ENCODE results near the gene MDM1. TPM values are rescaled to one million over a fixed set of nuclear protein-coding genes. Genes with fewer than 3 reads are reported as not detected.

Gene MDM1
- total RNA-seq, 1 experiment from 2014 or later = 22.2 TPM

GRCh38 chr12:68354977-68355541 lies 22.9 kb upstream of the MDM1 start:
- CTCF ChIA-PET = no interaction called here

GRCh38 chr12:68352067-68352466 lies 19.9 kb upstream of the MDM1 start:
- TF ChIP-seq, protein P1, sequence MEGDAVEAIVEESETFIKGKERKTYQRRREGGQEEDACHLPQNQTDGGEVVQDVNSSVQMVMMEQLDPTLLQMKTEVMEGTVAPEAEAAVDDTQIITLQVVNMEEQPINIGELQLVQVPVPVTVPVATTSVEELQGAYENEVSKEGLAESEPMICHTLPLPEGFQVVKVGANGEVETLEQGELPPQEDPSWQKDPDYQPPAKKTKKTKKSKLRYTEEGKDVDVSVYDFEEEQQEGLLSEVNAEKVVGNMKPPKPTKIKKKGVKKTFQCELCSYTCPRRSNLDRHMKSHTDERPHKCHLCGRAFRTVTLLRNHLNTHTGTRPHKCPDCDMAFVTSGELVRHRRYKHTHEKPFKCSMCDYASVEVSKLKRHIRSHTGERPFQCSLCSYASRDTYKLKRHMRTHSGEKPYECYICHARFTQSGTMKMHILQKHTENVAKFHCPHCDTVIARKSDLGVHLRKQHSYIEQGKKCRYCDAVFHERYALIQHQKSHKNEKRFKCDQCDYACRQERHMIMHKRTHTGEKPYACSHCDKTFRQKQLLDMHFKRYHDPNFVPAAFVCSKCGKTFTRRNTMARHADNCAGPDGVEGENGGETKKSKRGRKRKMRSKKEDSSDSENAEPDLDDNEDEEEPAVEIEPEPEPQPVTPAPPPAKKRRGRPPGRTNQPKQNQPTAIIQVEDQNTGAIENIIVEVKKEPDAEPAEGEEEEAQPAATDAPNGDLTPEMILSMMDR (IDR thresholded peaks at IDR 0.05; ENCODE audit: insufficient read depth in 1 of 2, low read depth in 1 of 2, low read length in 1 of 2, severe bottlenecking in 1 of 2, unreplicated experiment in 1 of 2) = no peak
- BruUV-seq (replicated peaks) = no TSS peak
- H3K9me3 Mint-ChIP-seq (ENCODE audit: unreplicated experiment) = no peaks in the 10 kb centered on the region
- Histone ChIP-seq H3K4me3 (ENCODE audit: low read depth, low read length) (no peak overlapping the region), H3K27me3 (replicated peaks; ENCODE audit: control insufficient read depth, insufficient read depth, low read length) (no peaks in the 10 kb centered on the region), H3K9me3 (no peaks in the 10 kb centered on the region), H3K36me3 (ENCODE audit: control insufficient read depth, insufficient read depth, low read length) (no peaks in the 10 kb centered on the region), H3K4me1 (no peaks in the 10 kb centered on the region)
- H3K27ac Mint-ChIP-seq (ENCODE audit: unreplicated experiment) = no peak overlapping the region
- no peaks in the 10 kb centered on the region for H3K27me3 Mint-ChIP-seq (ENCODE audit: insufficient read depth, unreplicated experiment)
- DNase-seq = no peak
- ChIA-PET CTCF (no interaction called here), POLR2A (no interaction called here)
- no peak overlapping the region for H3K4me3 Mint-ChIP-seq (ENCODE audit: unreplicated experiment)
- H3K36me3 Mint-ChIP-seq (ENCODE audit: insufficient read depth, unreplicated experiment) = no peaks in the 10 kb centered on the region
- H3K4me1 Mint-ChIP-seq (ENCODE audit: low read depth, unreplicated experiment) = no peaks in the 10 kb centered on the region
- intact Hi-C loops (cut with micrococcal nuclease; ENCODE audit: unreplicated experiment) = no loop called here

More at GRCh38 chr12:68354977-68355541, 22.9 kb upstream of the MDM1 start:
- Mint-ChIP-seq H3K27me3 (ENCODE audit: insufficient read depth, unreplicated experiment) (no peaks in the 10 kb centered on the region), H3K4me3 (ENCODE audit: unreplicated experiment) (no peak overlapping the region), H3K27ac (ENCODE audit: unreplicated experiment) (no peak overlapping the region), H3K4me1 (ENCODE audit: low read depth, unreplicated experiment) (peaks cover 16% of the 10 kb centered on the region), H3K9me3 (ENCODE audit: unreplicated experiment) (no peaks in the 10 kb centered on the region), H3K36me3 (ENCODE audit: insufficient read depth, unreplicated experiment) (no peaks in the 10 kb centered on the region)
- no peak overlapping the region for H3K4me3 ChIP-seq (ENCODE audit: low read depth, low read length)
- no peaks in the 10 kb centered on the region for H3K27me3 ChIP-seq (replicated peaks; ENCODE audit: control insufficient read depth, insufficient read depth, low read length)
- POLR2A ChIA-PET = no interaction called here
- H3K9me3 ChIP-seq = no peaks in the 10 kb centered on the region
- intact Hi-C loops (cut with micrococcal nuclease; ENCODE audit: unreplicated experiment) = no loop called here
- no TSS peak for BruUV-seq (replicated peaks)
- peaks cover 14% of the 10 kb centered on the region for H3K4me1 ChIP-seq
- TF ChIP-seq, protein P1 (IDR thresholded peaks at IDR 0.05; ENCODE audit: insufficient read depth in 1 of 2, low read depth in 1 of 2, low read length in 1 of 2, severe bottlenecking in 1 of 2, unreplicated experiment in 1 of 2) = no peak
- H3K36me3 ChIP-seq (ENCODE audit: control insufficient read depth, insufficient read depth, low read length) = no peaks in the 10 kb centered on the region
- DNase-seq = no peak

- Mint-ChIP-seq H3K4me3 (ENCODE audit: unreplicated experiment) (no peak overlapping the region), H3K27ac (ENCODE audit: unreplicated experiment) (no peak overlapping the region), H3K27me3 (ENCODE audit: insufficient read depth, unreplicated experiment) (no peaks in the 10 kb centered on the region), H3K36me3 (ENCODE audit: insufficient read depth, unreplicated experiment) (no peaks in the 10 kb centered on the region), H3K4me1 (ENCODE audit: low read depth, unreplicated experiment) (peaks cover 5% of the 10 kb centered on the region), H3K9me3 (ENCODE audit: unreplicated experiment) (no peaks in the 10 kb centered on the region)
- TF ChIP-seq, protein P1 (IDR thresholded peaks at IDR 0.05; ENCODE audit: insufficient read depth in 1 of 2, low read depth in 1 of 2, low read length in 1 of 2, severe bottlenecking in 1 of 2, unreplicated experiment in 1 of 2) = no peak
- H3K4me1 ChIP-seq = no peaks in the 10 kb centered on the region
- no peaks in the 10 kb centered on the region for H3K36me3 ChIP-seq (ENCODE audit: control insufficient read depth, insufficient read depth, low read length)
- no peaks in the 10 kb centered on the region for H3K9me3 ChIP-seq
- no TSS peak for BruUV-seq (replicated peaks)
- POLR2A ChIA-PET = no interaction called here
- H3K27me3 ChIP-seq (replicated peaks; ENCODE audit: control insufficient read depth, insufficient read depth, low read length) = no peaks in the 10 kb centered on the region
- CTCF ChIA-PET = no interaction called here
- DNase-seq = no peak
- H3K4me3 ChIP-seq (ENCODE audit: low read depth, low read length) = no peak overlapping the region
- intact Hi-C loops (cut with micrococcal nuclease; ENCODE audit: unreplicated experiment) = no loop called here
Observed at GRCh38 chr12:68350753-68351152, 18.6 kb upstream of the MDM1 start.
